ENCODE results near the gene NSF.
"Not testable (repeated sequence)": the region's sequence is repeated elsewhere in the genome, so short reads cannot be mapped to it uniquely, and the experiment has no call there.

NSF gene

DNA sequence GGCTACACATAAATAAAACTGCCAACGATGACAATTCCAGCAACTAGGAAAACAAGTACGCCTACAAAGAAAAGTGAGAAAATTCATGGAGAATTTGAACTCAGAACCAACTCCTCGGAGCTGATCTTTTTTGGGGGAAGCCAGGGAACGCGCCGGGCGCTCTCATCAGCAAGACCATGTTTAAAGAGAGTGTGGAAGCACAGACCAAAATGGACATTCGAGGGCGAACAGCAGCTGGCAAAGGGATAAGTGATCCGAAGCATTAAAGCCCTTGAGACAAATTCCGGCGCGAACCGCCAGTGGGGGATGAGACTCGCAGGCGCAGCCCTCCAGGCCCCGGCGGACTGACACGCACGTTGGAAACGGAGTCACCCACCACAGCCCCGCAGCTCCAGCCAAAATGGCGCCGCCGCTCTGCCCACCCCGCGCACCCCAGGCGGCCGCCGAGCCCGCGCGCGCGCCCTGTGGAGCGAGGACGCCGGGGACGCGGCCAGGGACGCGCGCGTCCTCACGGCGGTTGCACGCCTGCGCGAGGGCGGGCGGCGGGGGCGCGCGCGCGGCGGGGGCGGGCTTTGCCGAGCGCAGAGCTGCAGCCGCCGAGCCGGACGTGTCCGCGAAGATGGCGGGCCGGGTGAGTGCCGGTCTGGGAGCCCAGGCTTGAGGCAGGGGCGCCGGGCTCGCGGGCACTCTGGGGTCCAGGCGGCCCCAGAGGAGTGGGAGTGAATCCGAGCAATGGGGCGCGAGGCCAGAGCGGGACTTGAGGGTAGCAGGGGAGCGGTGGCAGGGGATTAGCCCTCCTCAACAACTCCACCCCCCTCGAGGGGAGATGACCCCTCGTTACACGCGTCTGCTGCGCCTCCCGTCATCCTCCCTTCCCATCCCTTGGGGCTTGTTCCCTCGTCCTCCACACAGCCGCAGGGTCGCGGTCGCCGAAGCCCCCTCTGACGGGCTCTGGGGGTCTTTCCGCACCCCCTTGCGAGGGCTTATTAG is at the start of gene NSF:
NSF (plus strand) TSS at position 513 of the 990 bp plus-strand sequence; CDS start at position 620, 107 bp downstream.
- H3K9ac ChIP-seq (ENCODE audit: low read length); H3K4me3 ChIP-seq (ENCODE audit: low read length); H3K27me3 ChIP-seq (ENCODE audit: control insufficient read depth, insufficient read depth, low read length); H3K4me1 ChIP-seq (ENCODE audit: control insufficient read depth, insufficient read depth, low read length); H3K9me3 ChIP-seq (ENCODE audit: control insufficient read depth, low read length); H3K36me3 ChIP-seq (ENCODE audit: control insufficient read depth, insufficient read depth, low read length): not testable (repeated sequence)

DNA sequence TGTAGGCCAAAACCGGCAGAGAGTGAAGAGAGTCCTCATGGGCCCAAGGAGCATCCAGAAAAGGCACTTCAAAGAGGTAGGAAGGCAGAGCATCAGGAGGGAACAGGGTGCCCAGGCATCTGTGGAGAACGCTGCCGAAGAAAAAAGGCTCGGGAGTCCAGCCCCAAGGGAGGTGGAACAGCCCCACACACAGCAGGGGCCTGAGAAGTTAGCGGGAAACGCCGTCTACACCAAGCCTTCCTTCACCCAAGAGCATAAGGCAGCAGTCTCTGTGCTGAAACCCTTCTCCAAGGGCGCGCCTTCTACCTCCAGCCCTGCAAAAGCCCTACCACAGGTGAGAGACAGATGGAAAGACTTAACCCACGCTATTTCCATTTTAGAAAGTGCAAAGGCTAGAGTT is 41.9 kb upstream of the NSF start:
- H3K9ac ChIP-seq (ENCODE audit: low read length); H3K36me3 ChIP-seq (ENCODE audit: control insufficient read depth, insufficient read depth, low read length); H3K27me3 ChIP-seq (ENCODE audit: control insufficient read depth, insufficient read depth, low read length); H3K4me1 ChIP-seq (ENCODE audit: control insufficient read depth, insufficient read depth, low read length); H3K9me3 ChIP-seq (ENCODE audit: control insufficient read depth, low read length); H3K4me3 ChIP-seq (ENCODE audit: low read length): not testable (repeated sequence)

DNA sequence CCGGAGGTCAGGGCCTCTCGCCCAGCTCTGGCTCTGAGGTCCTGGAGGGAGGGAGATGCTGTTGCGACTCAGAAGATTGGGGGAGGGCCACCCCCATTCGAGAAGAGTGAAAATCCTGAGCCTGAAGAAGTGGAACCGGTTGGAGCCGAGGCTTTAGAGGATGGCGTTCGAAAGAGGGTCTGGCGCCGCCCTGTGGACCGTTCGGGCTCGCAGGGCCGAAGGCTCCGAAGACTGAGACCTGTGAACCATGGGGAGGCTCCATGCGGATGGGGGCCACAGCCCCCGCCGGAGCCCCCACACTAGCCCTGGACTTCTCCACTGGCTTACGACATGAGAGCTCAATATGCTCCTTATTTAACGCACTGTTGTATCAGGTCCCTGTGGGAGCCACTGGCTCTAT is 31.3 kb upstream of the NSF start:
- H3K4me3 ChIP-seq (ENCODE audit: low read length); H3K9me3 ChIP-seq (ENCODE audit: control insufficient read depth, low read length); H3K36me3 ChIP-seq (ENCODE audit: control insufficient read depth, insufficient read depth, low read length); H3K27me3 ChIP-seq (ENCODE audit: control insufficient read depth, insufficient read depth, low read length); H3K9ac ChIP-seq (ENCODE audit: low read length); H3K4me1 ChIP-seq (ENCODE audit: control insufficient read depth, insufficient read depth, low read length): not testable (repeated sequence)

DNA sequence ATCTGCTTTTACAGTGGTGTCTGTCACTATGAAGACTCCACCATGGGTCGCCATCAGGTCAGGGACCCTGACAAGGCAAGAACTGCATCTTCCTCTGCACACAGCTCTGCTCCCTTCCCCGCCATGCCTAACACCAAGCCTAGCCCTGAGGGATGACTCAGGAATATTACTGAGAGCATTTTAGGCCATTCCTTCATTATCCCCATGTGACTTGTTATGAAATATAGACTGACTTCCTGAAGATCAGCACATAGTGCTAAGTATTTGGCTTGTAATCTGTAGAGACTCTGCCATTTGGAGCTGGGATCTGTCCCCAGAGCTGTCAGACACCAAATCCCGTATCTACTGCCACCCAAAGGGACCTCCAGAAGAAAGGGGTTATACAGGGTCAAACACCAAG is 30.4 kb upstream of the NSF start:
- H3K36me3 ChIP-seq (ENCODE audit: control insufficient read depth, insufficient read depth, low read length); H3K4me1 ChIP-seq (ENCODE audit: control insufficient read depth, insufficient read depth, low read length); H3K27me3 ChIP-seq (ENCODE audit: control insufficient read depth, insufficient read depth, low read length); H3K9me3 ChIP-seq (ENCODE audit: control insufficient read depth, low read length); H3K9ac ChIP-seq (ENCODE audit: low read length); H3K4me3 ChIP-seq (ENCODE audit: low read length): not testable (repeated sequence)

DNA sequence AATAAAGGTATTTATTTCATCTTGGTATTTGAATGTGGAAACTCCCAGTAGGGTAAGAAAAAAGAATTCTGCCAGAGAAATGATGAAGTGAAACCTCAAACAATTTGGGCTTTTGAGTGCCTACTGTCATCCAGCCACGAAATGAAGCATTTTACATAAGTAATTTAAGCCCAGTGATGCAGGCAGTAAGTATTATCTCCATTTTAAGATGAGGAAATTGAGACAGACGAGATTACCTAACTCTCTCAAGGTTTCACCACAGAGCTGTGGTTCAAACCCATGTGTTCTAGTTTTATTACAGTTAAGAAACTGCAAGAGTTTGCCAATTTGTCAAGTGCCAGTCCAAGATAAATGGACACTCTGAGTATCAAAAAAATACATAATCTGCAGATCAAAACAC is 24.2 kb upstream of the NSF start:
- not testable (repeated sequence) for H3K27me3 ChIP-seq (ENCODE audit: control insufficient read depth, insufficient read depth, low read length); H3K36me3 ChIP-seq (ENCODE audit: control insufficient read depth, insufficient read depth, low read length); H3K4me1 ChIP-seq (ENCODE audit: control insufficient read depth, insufficient read depth, low read length); H3K9me3 ChIP-seq (ENCODE audit: control insufficient read depth, low read length); H3K4me3 ChIP-seq (ENCODE audit: low read length); H3K9ac ChIP-seq (ENCODE audit: low read length)

DNA sequence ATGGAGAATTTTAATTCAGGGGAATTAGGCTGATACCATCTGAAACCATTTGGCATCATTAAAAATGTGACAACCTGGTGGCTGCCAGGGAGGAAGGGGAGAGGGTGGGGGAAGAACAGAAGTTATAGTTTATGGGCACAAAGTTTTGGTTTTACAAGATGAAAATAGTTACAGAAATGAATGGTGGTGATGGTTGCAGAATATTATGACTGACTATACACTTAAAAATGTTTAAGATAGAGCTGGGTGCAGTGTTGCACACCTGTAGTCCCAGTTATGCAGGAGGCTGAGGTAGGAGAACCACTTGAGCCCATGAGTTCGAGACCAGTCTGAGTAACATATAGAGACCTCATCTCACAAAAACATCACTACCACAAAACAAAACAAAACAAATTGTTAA is 23.5 kb upstream of the NSF start:
- not testable (repeated sequence) for H3K27me3 ChIP-seq (ENCODE audit: control insufficient read depth, insufficient read depth, low read length); H3K9ac ChIP-seq (ENCODE audit: low read length); H3K36me3 ChIP-seq (ENCODE audit: control insufficient read depth, insufficient read depth, low read length); H3K9me3 ChIP-seq (ENCODE audit: control insufficient read depth, low read length); H3K4me1 ChIP-seq (ENCODE audit: control insufficient read depth, insufficient read depth, low read length); H3K4me3 ChIP-seq (ENCODE audit: low read length)

DNA sequence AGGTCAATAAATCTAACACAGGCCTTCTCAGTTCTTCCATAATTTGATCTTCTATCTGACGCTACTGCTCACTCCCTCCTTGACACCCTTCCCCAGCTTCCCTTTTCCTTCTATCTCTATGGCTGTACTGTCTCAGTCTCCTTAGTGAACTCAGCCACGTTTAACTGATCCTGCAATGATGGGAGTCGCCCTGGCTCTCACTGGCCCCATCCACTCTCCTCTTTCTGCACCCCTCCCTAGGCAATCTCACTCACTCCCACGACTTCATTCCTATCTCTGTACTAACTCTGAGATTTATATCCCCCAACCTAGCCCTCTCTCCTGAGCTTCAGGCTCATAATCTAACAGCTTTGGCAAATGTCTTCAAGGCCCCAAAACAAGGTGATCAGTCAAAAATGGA is 18.7 kb upstream of the NSF start:
- not testable (repeated sequence) for H3K9ac ChIP-seq (ENCODE audit: low read length); H3K9me3 ChIP-seq (ENCODE audit: control insufficient read depth, low read length); H3K4me1 ChIP-seq (ENCODE audit: control insufficient read depth, insufficient read depth, low read length); H3K4me3 ChIP-seq (ENCODE audit: low read length); H3K36me3 ChIP-seq (ENCODE audit: control insufficient read depth, insufficient read depth, low read length); H3K27me3 ChIP-seq (ENCODE audit: control insufficient read depth, insufficient read depth, low read length)

DNA sequence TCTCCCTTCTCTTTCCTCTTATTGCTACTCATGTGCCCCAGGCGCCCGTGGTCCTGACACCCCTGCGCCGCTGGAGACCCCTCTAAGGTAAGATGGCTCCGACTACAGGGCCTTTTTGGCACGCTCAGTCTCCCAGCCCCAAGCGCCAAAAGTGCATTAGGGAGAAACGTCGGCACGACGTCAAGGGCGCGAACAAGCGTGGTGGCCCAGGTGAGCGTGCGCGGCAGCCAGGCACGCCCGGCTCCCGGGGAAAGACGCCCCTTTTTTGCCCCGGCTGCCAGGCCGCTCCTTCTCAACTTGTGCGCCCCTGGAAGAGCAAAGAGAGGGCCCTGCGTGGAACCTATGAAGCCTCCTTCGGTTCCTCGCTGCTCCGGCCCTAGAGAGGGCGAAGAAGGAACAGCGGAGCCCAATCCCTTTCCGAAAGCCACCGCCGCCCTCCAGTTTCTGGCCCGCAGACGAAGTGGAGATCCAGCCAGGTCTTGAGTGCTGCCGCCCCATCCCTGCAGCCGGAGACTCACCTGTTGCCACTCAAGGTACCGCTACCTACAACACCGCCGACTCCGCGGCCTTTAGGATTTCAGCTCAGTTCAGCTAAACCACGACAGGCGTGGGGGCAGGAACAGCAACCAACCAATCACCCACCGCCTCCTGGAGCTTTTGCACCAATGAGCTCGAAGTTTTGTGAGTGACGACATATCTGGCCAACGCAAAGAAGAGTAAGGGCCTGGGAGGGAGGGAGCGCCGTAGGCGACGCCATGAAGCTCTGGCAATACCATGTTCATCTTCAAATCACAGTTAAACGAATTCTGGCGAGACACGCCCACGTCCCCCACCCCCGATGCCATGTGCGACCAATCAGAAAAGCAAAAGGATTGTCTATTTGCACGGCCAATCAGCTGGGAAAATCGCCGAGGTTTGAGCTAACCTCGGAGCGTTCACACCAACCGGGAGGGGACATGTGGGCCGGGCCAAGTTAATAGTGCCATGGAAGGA is 11.1 kb upstream of the NSF start, which contains the start of gene ARL17A:
ARL17A (minus strand) TSS at position 609 of the 993 bp plus-strand sequence. CDS start 3,369 bp downstream, outside the sequence.
- H3K9ac ChIP-seq (ENCODE audit: low read length); H3K36me3 ChIP-seq (ENCODE audit: control insufficient read depth, insufficient read depth, low read length); H3K4me1 ChIP-seq (ENCODE audit: control insufficient read depth, insufficient read depth, low read length); H3K27me3 ChIP-seq (ENCODE audit: control insufficient read depth, insufficient read depth, low read length); H3K4me3 ChIP-seq (ENCODE audit: low read length); H3K9me3 ChIP-seq (ENCODE audit: control insufficient read depth, low read length): not testable (repeated sequence)

DNA sequence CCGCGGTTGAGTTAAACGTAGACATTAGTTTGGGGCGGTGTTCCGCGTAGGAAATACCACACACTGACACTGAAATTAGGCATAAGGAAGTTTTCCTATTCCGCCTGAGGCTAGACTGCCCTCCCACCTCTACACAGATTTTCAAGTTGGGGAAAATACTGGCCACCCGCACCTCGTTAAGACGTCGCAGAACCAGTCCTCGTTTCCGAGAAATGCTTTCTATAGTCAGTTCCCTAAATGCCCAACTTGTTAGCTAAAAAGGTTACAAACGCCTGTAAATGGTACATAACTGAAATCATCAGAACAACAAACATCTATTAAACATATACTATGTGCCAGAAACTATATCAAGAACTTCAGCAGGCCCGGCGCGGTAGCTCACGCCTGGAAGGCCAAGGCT is 10.4 kb upstream of the NSF start:
- H3K27me3 ChIP-seq (ENCODE audit: control insufficient read depth, insufficient read depth, low read length); H3K9me3 ChIP-seq (ENCODE audit: control insufficient read depth, low read length); H3K36me3 ChIP-seq (ENCODE audit: control insufficient read depth, insufficient read depth, low read length); H3K4me3 ChIP-seq (ENCODE audit: low read length); H3K4me1 ChIP-seq (ENCODE audit: control insufficient read depth, insufficient read depth, low read length); H3K9ac ChIP-seq (ENCODE audit: low read length): not testable (repeated sequence)

DNA sequence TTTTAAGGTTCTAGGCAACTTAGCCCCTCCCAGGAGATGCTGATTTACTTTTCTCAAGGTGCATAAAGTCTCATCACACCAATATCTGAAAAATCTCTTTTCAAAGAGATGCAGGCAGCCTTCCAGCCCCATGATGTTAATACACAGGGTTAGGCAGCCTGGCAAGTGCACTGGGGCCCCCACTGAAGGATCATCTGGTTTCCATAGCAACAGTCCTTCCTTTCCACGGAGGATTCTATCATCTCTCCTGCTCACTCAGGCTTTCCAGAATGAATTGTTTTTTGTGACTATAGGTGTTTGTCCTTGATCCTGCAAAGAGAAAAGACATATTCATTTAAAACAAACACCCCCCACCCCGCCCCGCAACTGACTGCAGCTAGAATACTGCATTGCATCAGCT is 5.0 kb upstream of the NSF start:
- H3K36me3 ChIP-seq (ENCODE audit: control insufficient read depth, insufficient read depth, low read length); H3K4me3 ChIP-seq (ENCODE audit: low read length); H3K27me3 ChIP-seq (ENCODE audit: control insufficient read depth, insufficient read depth, low read length); H3K4me1 ChIP-seq (ENCODE audit: control insufficient read depth, insufficient read depth, low read length); H3K9ac ChIP-seq (ENCODE audit: low read length); H3K9me3 ChIP-seq (ENCODE audit: control insufficient read depth, low read length): not testable (repeated sequence)

DNA sequence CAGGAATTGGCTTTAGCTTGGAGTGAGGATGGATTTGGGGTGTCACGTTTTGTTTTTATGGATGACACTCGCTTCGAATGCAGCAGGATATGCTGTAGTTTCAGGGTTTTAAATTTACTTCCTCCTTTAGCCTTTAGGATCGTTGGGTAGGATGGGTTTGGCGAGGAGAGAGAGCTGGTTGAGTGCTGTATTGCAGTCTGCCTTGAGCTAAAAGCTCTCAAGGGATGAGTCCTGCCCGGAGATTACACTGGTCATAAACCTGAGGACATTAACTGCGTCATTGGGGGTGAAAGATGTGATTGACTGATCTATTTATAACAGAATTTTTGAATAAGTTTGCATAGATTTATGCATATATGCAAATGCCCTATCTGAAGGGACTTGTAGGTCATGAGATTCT is 863 bp downstream of the NSF start:
- H3K9me3 ChIP-seq (ENCODE audit: control insufficient read depth, low read length); H3K4me3 ChIP-seq (ENCODE audit: low read length); H3K4me1 ChIP-seq (ENCODE audit: control insufficient read depth, insufficient read depth, low read length); H3K27me3 ChIP-seq (ENCODE audit: control insufficient read depth, insufficient read depth, low read length); H3K9ac ChIP-seq (ENCODE audit: low read length); H3K36me3 ChIP-seq (ENCODE audit: control insufficient read depth, insufficient read depth, low read length): not testable (repeated sequence)

DNA sequence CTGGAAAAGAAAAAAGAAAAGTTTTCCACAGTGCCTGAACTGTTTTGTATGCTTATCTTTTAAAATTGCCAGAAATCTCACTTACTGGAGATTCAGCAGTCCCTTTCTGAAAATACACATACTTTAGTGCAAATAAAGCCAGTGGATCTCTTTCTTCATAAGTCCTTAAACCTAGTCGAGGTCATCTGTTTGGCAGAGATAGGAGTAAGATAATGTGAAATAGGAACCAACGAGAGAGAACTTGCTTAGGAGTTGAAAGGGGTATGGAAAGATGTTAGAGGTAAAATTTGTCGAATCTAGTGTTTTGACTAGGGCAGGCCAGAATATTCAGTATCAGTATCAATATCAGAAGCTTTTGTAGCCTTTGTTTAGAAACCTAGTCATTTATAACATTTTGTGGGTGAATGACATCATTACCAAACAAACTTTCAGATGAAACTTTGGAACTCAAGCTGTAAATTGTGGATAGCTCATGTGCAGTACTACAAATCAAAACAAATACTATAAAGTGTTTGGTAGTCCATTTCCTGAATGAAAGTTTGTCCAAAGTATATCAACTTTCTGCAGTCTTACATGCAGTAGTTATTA is 8.0 kb downstream of the NSF start:
- not testable (repeated sequence) for H3K4me3 ChIP-seq (ENCODE audit: low read length); H3K9me3 ChIP-seq (ENCODE audit: control insufficient read depth, low read length); H3K4me1 ChIP-seq (ENCODE audit: control insufficient read depth, insufficient read depth, low read length); H3K27me3 ChIP-seq (ENCODE audit: control insufficient read depth, insufficient read depth, low read length); H3K36me3 ChIP-seq (ENCODE audit: control insufficient read depth, insufficient read depth, low read length); H3K9ac ChIP-seq (ENCODE audit: low read length)
